DMS 273 (cell line): ENCODE measurements around the gene TSPEAR.
A peak's percentile ranks its signal among the peaks of the same experiment; 100 is the strongest.
"Not testable (repeated sequence)": the region's sequence is repeated elsewhere in the genome, so short reads cannot be mapped to it uniquely, and the experiment has no call there.

Experiments
- DNase-seq: peaks from one replicate; lab custom pipeline; 2025; ENCODE audit not compliant: unreplicated experiment; lab: John Stamatoyannopoulos, UW

The TSPEAR gene

DNA sequence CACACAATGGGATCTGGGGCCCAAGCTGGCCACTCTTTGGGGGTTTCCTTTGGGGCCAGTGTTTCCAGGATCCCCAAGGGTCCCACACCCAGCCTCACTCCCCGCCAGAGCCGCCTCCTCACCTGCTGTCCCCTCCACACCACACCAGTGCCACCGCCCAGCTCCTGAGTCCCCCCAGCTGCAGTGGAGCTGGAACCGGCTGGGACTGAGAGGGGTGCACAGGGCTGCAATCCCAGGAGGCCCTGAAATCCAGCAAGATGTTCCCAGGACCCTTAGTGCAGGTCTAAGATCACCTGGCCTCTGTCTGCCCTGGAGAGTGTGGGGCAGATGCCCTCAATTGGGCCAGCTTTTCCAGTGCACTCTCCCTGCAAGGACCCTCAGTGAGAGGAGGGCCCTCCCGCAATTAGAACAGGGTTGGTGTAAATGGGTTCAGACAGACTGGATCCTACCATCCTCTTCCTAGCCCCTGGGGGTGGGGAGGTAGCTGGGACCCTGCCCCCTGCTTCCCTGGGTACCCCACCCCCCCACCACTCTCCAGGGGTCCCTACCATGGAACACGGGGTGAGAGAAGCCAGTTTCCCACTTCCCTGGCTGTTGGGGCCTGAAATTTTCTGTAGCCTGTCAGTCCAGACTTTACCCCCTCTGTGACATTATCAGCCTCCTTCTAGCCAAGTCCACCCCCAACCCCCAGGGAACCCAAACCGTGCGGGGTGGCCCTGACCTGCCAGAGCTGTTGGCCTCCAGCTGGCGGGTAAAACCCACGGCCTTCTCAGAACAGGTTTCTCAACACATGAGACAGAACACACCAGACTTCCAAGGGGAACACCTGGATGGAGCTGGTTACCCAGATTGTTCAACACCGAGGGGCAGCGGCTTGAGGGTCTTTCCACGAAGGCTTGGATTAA, 7.4 kb downstream of the TSPEAR start:
- DNase-seq: no peak

DNA sequence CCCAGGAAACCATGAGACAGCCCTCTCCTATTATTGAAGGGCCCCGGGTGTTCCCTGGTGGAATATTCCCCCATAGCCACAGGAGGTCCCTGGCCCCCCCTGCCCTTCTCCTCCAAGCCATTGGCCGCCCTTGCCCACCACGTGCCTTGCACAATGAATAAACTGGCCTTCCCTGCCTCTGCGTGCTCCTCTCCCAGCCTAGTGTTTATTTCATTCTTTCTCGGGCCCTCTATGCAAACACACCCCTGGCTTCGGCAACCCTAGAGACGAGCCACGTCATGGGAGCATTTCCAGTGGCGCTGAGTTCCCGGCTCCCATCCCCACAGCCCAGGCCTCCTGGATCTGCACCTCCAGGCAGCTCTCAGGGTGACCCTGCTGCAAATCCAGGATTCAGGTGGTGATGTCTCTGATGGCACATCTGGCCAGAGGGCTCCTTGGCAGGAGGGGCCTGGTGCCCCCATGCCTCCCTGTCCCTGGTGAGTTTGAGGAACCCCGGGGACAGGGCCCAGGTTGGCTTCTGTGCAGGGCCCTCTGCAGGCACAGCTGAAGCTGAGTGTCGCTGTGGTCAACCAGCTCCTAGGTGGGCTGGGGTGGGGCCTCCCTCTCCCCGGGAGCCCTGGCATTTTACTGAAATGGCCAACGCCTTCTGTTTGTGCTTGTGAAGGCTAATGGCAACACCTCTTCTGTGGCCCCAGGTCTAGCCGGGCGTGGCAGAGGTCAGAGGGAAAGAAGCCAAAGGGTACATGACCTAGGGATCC, 8.2 kb downstream of the TSPEAR start:
- no peak for DNase-seq

GRCh38 chr21:44702111-44702972, 9.0 kb downstream of the TSPEAR start:
- DNase-seq: peak; percentile 76

DNA sequence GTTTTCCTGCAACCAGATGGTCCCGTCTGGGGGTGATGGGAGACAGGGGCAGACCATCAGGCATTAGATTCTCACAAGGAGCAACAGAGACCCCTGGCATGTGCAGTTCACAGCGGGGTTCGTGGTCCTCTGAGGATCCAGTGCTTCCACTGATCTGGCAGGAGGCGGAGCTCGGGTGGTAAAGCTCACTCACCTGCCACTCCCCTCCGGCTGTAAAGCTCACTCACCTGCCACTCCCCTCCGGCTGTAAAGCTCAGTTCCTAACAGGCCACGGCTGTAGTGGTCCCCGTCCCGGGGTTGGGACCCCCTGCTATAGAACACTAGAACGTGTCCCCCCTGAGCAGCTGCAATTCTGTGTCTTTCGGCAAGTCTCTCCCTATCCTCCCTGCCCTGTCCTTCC, 9.8 kb downstream of the TSPEAR start:
- peak; percentile 70 for DNase-seq

- no peak for DNase-seq
Observed at GRCh38 chr21:44701023-44701400, 10.4 kb downstream of the TSPEAR start.

DNA sequence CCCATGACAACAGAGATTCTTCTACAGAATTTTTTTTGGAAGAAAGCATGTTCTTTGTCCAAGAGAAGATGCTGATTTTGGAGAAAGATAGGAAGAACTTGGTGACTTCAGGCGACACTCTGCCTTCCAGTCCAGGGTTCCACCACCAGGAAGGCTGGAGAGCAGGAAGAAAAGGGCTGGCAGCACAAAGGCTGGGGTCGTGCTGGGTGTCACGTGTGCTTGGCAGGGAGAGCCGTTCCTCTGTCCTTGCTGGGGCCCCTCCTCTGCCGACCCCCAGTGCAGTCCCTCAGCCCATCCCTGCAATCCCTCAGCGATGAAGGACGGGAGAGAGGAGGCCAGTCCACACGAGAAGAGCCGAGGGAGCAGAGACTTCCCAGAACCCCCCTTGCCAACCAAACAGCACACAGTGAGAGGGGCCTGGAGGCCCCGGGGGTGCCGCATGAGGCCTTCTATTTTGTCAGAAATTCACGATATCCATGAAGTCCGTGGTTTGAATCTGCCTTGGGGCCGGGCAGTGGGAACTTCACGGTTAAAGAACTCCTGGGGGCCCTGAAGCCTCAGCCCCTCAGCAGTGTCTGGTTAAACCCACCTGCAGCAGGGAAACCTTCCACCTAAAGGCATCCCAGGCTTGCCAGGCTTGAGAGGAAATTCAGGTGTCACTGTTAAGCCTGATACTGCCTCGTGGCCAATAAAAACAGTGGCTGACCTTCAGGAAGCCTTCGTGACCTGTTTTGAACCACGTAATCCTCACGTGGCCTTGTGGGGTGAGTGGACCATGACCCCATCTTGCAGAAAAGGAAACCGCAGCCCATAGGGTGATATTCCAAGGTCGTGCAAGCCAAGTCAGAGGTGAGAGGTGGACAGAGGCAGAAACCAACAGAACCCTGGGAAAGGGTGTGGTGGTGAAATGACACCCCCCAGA, 11.0 kb downstream of the TSPEAR start:
- DNase-seq: no peak

DNA sequence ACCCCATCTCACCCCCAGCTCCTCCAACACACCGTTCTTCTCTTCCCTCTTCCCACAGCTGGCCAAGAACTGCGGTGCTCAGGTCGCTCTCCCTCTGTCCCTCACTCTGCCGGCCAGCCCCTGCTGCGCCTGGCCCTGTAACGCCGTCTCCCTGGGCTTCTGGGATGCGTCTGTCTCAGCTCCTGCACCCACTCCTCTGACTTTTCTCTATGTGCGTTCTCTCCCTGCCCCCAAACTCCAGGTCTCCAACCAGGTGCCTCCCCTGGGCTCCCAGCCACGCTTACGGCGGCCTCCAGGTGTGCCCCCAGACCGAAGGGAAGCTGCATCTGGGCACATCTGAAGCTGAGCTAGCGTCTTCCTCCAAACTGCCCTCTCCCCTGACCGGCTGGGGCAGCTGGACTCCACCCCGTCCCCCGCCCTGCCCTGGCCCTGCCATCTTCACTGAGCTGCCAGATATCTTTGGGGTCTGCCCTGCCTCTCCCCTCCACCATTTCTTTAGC, 11.8 kb downstream of the TSPEAR start:
- DNase-seq: no peak

- no peak for DNase-seq
Observed at GRCh38 chr21:44697811-44698734, 13.3 kb downstream of the TSPEAR start.

- DNase-seq: peak; percentile 52
Observed at GRCh38 chr21:44697172-44697810, 14.1 kb downstream of the TSPEAR start, which contains the start of gene KRTAP10-12. Gene KRTAP10-12 (plus strand): TSS chr21:44697172. CDS start chr21:44697202, 30 bp downstream.

GRCh38 chr21:44696572-44696971, 14.8 kb downstream of the TSPEAR start:
- DNase-seq: no peak

- DNase-seq: no peak
Observed at GRCh38 chr21:44695641-44696040, 15.7 kb downstream of the TSPEAR start.

DNA sequence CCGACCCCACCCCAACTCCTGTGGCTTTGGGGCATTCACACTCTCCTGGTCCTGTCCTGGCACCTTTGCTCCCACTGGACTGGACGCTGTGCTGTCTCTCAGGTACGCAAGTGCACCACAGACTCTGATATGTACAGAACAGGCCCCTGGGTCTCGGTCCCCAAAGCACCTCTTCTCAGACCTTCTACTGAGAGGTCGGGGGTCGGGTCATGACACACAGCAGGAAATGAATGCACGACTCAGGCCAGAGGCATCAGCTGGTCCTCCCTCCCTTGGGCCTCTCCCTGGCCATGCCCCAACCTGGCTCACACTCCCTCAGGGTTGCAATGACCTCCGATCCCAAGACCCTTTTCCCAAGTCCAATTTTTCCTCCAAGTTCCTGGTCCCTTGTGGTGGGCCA, 16.2 kb downstream of the TSPEAR start:
- DNase-seq: no peak

- no peak for DNase-seq
Observed at GRCh38 chr21:44694776-44695175, 16.6 kb downstream of the TSPEAR start.

DNA sequence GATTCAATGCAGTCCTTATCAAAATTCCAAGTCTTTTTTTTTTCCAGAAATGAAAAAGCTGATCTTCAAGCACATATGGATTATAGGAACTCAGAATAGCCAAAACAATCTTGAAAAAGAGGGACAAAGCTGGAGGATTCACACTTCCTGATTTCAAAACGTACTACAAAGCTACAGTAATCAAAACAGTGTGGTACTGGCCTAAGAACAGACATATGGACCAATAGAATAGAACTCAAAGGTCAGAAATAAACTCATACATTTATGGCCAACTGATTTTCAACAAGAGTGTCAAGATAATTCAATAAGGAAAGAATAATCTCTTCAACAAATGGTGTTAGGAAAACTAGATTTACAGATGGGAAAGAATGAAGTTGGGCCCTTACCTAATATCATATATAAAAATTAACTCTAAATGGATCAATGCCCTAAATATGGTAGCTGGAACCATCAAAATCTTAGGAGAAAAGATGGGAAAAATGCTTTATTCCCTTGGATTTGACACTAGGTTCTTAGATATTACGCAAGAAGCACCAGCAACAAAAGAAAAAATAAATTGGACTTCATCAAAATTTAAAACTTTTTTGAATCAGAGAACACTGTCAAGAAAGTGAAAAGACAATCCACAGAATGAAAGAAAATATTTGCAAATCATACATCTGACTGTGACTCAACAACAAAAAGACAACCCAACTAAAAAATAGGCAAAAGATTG, 18.4 kb downstream of the TSPEAR start:
- DNase-seq: no peak

DNA sequence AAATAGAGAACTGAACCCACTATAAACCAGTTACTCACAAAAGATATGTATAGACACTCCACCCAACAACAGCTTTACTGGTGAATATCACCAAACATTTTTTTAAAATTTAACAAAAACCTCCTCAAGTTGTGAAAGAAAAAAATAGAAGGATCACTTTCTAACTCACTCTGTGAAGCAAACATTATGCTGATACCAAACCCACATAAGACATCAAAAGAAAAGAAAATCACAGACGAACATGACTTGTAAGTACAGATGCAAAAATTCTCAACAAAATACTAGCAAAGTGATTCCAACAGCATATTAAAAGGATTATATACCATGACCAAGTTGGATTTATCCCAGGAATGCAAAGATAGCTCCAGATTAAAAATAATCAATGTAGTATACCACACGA, 19.7 kb downstream of the TSPEAR start:
- no peak for DNase-seq

DNA sequence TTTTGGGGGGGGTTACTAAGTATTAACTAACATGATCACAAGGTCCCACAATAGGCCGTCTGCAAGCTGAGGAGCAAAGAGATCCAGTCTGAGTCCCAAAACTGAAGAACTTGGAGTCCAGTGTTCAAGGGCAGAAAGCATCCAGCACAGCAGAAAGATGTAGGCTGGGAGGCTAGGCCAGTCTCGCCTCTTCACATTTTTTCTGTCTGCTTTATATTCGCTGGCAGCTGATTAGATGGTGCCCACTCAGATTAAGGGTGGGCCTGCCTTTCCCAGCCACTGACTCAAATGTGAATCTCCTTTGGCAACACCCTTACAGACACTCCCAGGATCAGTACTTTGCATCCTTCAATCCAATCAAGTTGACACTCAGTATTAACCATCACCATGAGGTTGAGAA, 21.6 kb downstream of the TSPEAR start:
- DNase-seq: not testable (repeated sequence)

DNA sequence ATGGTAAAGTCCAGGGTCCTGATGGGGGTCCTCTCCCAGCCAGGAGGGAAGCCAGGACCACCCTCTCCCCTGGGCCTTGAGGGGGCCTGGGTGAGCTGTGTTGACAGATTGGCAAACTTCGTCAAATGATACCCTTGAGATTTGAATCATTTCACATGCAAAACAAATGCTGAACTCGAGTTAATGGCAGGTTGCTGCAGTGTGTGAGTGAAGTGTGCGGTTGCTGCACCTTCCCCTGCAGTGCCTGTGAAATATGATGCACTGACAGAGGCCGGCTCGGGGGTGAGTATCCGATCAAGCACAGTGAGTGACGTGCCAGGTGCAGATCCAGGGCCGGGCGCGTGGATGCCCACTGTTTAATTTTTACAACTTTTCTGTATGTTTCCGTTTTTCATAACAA, 23.7 kb downstream of the TSPEAR start:
- peak; percentile 34 for DNase-seq
